DND-41 (cell line): Measurements from ENCODE around the gene EFHD2.

Source experiments
- ATAC-seq: fragments of 200-7000 bp; cut with Tn5 transposase; 3 replicates; pipeline ENCODE4 v1.9.1; 2021; ENCODE audit warnings: low read depth; ENCODE audit not compliant: insufficient read depth
- DNase-seq: peaks from one replicate; pipeline ENCODE4 v3.0.0-alpha.2; 2020
- H2AFZ ChIP-seq: 2 replicates; pipeline ENCODE4 v1.6.0; 2012; ENCODE audit warnings: low read depth, low read length
- H3K27ac ChIP-seq: 2 replicates; pipeline ENCODE4 v1.5.1; 2012; ENCODE audit warnings: low read length, inconsistent platforms
- H3K27me3 ChIP-seq: fragments of 200-600 bp; sonication (generic); 2 replicates; pipeline ENCODE4 v1.6.0; 2012; ENCODE audit warnings: low read length, mild to moderate bottlenecking, inconsistent platforms; ENCODE audit not compliant: insufficient read depth, poor library complexity
- H3K36me3 ChIP-seq: 2 replicates; pipeline ENCODE4 v1.5.1; 2012; ENCODE audit warnings: low read length, inconsistent platforms; ENCODE audit not compliant: insufficient read depth
- H3K4me1 ChIP-seq: 2 replicates; pipeline ENCODE4 v1.5.1; 2012; ENCODE audit warnings: mild to moderate bottlenecking, low read length; ENCODE audit not compliant: insufficient read depth
- H3K4me2 ChIP-seq: 2 replicates; pipeline ENCODE4 v1.6.0; 2012; ENCODE audit warnings: mild to moderate bottlenecking, moderate library complexity, low read length, inconsistent platforms; ENCODE audit not compliant: insufficient read depth
- H3K4me3 ChIP-seq, 2 experiments: fragments of 200-600 bp in 1 of 2; shearing (Covaris generic) in 1 of 2; 2 replicates each; pipeline ENCODE4 v1.5.1; 2012 to 2016; ENCODE audit warnings: inconsistent platforms in 2 of 2, low read length in 2 of 2, mild to moderate bottlenecking in 2 of 2, low read depth in 1 of 2, moderate library complexity in 1 of 2
- H3K79me2 ChIP-seq: 2 replicates; pipeline ENCODE4 v1.6.0; 2012; ENCODE audit warnings: low read length, inconsistent platforms; ENCODE audit not compliant: insufficient read depth
- H3K9ac ChIP-seq: 2 replicates; pipeline ENCODE4 v1.6.0; 2012; ENCODE audit warnings: low read depth, mild to moderate bottlenecking, inconsistent platforms, low read length, moderate library complexity
- H3K9me3 ChIP-seq: 2 replicates; pipeline ENCODE4 v1.5.1; 2012; ENCODE audit warnings: low read length, moderate library complexity, mild to moderate bottlenecking, inconsistent platforms; ENCODE audit not compliant: insufficient read depth, severe bottlenecking
- H4K20me1 ChIP-seq: 2 replicates; pipeline ENCODE4 v1.6.0; 2012; ENCODE audit warnings: low read length; ENCODE audit not compliant: insufficient read depth
- CTCF ChIP-seq: IDR thresholded peaks from 2 replicates; pipeline ENCODE4 v1.5.1; 2012; ENCODE audit warnings: borderline replicate concordance, low read length, moderate library complexity, mild to moderate bottlenecking; ENCODE audit not compliant: poor library complexity, severe bottlenecking; ENCODE audit errors: extremely low read depth
- EZH2 ChIP-seq: IDR thresholded peaks from 3 replicates; pipeline ENCODE4 v1.6.1; 2012; ENCODE audit warnings: borderline replicate concordance, low read depth, mild to moderate bottlenecking, moderate library complexity, low read length, inconsistent platforms; ENCODE audit not compliant: severe bottlenecking

Gene EFHD2

DNA sequence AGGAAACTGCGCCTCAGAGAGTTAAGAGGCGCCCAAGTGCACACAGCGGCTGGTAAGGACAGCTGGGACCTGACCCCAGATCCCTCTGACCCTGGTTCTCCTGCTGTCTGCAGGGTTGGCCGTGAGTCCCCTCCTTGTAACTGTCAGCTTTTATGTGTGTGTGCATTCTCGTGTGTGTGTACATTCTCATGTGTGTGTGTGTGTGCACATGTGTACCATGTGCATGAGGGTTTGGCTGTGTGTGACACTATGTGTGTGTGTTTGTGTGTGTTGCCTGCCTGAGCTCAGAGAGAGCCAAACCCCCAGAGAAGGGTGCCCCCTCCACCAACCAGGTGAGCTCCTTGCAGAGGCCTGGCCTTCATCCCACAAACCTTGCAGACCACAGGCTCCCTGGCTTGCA is 25.9 kb upstream of the EFHD2 start:
- H3K79me2 ChIP-seq = no peaks in the 10 kb centered on the region
- H3K9me3 ChIP-seq = no peaks in the 10 kb centered on the region
- H3K4me1 ChIP-seq = no peaks in the 10 kb centered on the region
- ATAC-seq (no peak), DNase-seq (no peak)
- no peak overlapping the region for H2AFZ ChIP-seq
- no peaks in the 10 kb centered on the region for H3K36me3 ChIP-seq
- peaks cover 3% of the 10 kb centered on the region for H3K27me3 ChIP-seq
- no peak overlapping the region for H3K4me2 ChIP-seq
- H3K4me3 ChIP-seq = no peak overlapping the region
- no peak overlapping the region for H3K27ac ChIP-seq
- H3K9ac ChIP-seq = no peak overlapping the region
- TF ChIP-seq EZH2 (no peak), CTCF (no peak)
- H4K20me1 ChIP-seq = 0 out of 2 replicates have a peak, but pooled peaks cover 3% of the 10 kb centered on the region

- no peak for TF ChIP-seq CTCF
- no peak for TF ChIP-seq EZH2
- no peaks in the 10 kb centered on the region for H3K4me1 ChIP-seq
- H3K4me2 ChIP-seq = no peak overlapping the region
- DNase-seq (no peak), ATAC-seq (no peak)
- H3K4me3 ChIP-seq = no peak overlapping the region
- no peak overlapping the region for H3K27ac ChIP-seq
- H3K36me3 ChIP-seq = no peaks in the 10 kb centered on the region
- peaks cover 3% of the 10 kb centered on the region for H3K27me3 ChIP-seq
- no peak overlapping the region for H3K9ac ChIP-seq
- no peak overlapping the region for H2AFZ ChIP-seq
- no peaks in the 10 kb centered on the region for H3K9me3 ChIP-seq
- no peaks in the 10 kb centered on the region for H3K79me2 ChIP-seq
- 0 out of 2 replicates have a peak, but pooled peaks cover 3% of the 10 kb centered on the region for H4K20me1 ChIP-seq
These were observed 25.3 kb upstream of the EFHD2 start for GRCh38 chr1:15384301-15384901.

DNA sequence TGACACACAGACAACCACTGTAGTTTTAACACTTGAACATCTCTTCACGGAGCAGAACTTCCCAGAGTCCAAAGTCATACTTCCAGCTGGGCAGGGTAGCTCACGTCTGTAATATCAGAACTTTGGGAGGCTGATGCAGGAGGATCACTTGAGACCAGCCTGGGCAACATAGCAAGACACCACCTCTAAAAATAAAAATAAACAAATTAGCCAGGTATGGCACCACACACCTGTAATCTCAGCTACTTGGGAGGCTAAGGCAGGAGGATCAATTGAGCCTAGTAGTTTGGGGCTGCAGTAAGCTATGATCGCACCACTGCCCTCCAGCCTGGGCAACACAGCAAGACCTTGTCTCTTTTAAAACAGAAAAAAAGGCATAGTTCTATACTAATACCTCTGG is 24.3 kb upstream of the EFHD2 start:
- TF ChIP-seq EZH2 = no peak
- no peak for TF ChIP-seq CTCF
- Histone ChIP-seq H3K9ac (no peak overlapping the region), H3K27ac (no peak overlapping the region), H3K4me2 (no peak overlapping the region), H3K79me2 (no peaks in the 10 kb centered on the region), H3K36me3 (no peaks in the 10 kb centered on the region), H3K9me3 (no peaks in the 10 kb centered on the region), H2AFZ (no peak overlapping the region), H4K20me1 (0 out of 2 replicates have a peak, but pooled peaks cover 3% of the 10 kb centered on the region), H3K27me3 (peaks cover 3% of the 10 kb centered on the region), H3K4me1 (no peaks in the 10 kb centered on the region), H3K4me3 (no peak overlapping the region)
- DNase-seq = no peak
- no peak for ATAC-seq
